ENCODE measurements around the gene COL6A1. TPM values are rescaled to one million over a fixed set of nuclear protein-coding genes. Genes with fewer than 3 reads are reported as not detected.

COL6A1 gene
- total and polyA plus RNA-seq, 2 of the 4 experiments (the other 2 are of a cell fraction): 173 to 1,578 TPM

GRCh38 chr21:46020581-46020980, 39.0 kb downstream of the COL6A1 start:
- Histone ChIP-seq H2AK5ac (ENCODE audit: low read depth, low read length) (no peak overlapping the region), H3K18ac (ENCODE audit: low read depth, low read length) (no peak overlapping the region), H3K9me3 (ENCODE audit: control insufficient read depth, insufficient read depth, low read length) (no peaks in the 10 kb centered on the region), H2BK5ac (ENCODE audit: low read depth, low read length, poor library complexity, severe bottlenecking) (no peak overlapping the region), H4K20me1 (ENCODE audit: insufficient read depth, low read length) (no peaks in the 10 kb centered on the region), H3K27me3 (ENCODE audit: control insufficient read depth, insufficient read depth, low read length) (peaks cover 3% of the 10 kb centered on the region), H2BK15ac (ENCODE audit: low read depth, low read length) (peak overlapping the region; percentile 34; the same call in 1 of the 3 replicates), H4K8ac (ENCODE audit: low read depth in 2 of 2, low read length in 2 of 2) (no peak overlapping the region), H2BK20ac (ENCODE audit: low read depth, low read length) (no peak overlapping the region), H3K9me1 (ENCODE audit: insufficient read depth, low read length) (0 out of 2 replicates have a peak, but pooled peaks cover 8% of the 10 kb centered on the region), H3K9ac (ENCODE audit: low read depth, low read length) (no peak overlapping the region), H2BK120ac (ENCODE audit: low read depth, low read length) (no peak overlapping the region), H3K36me3 (ENCODE audit: control insufficient read depth, insufficient read depth, low read length) (no peaks in the 10 kb centered on the region), H2AFZ (replicated peaks; ENCODE audit: low read length, poor library complexity) (no peak overlapping the region), H3K79me1 (ENCODE audit: low read depth in 1 of 2, low read length in 2 of 2) (no peaks in the 10 kb centered on the region), H3K4me1 (ENCODE audit: control insufficient read depth, insufficient read depth, low read length) (peaks cover 4% of the 10 kb centered on the region), H3K23ac (ENCODE audit: low read depth, low read length) (no peak overlapping the region), H3K4me3 (ENCODE audit: insufficient read depth, low read depth, low read length) (no peak overlapping the region), H4K5ac (ENCODE audit: low read depth, low read length) (no peak overlapping the region), H3K4ac (ENCODE audit: low read depth, low read length) (no peak overlapping the region), H4K91ac (ENCODE audit: insufficient read depth, low read depth, low read length) (no peak overlapping the region), H3K56ac (ENCODE audit: extremely low read depth, insufficient read depth, low read length) (no peak overlapping the region), H3K27ac (ENCODE audit: insufficient read depth, low read length) (no peak overlapping the region), H2AK9ac (replicated peaks; ENCODE audit: low read depth, low read length, poor library complexity) (no peak overlapping the region), H3K14ac (replicated peaks; ENCODE audit: low read depth, low read length) (no peak overlapping the region), H3K4me2 (ENCODE audit: low read depth, low read length) (no peak overlapping the region)
- ChIA-PET POLR2A (ENCODE audit: unreplicated experiment) (no interaction called here), CTCF (no interaction called here)
- ATAC-seq (ENCODE audit: low read depth): no peak
- DNase-seq: no peak
- dilution Hi-C loops (cut with HindIII; ENCODE audit: low sequenced_read_pairs, unreplicated experiment): no loop called here
- BruUV-seq (replicated peaks): no TSS peak
- 100% methylated on average over 2 of the region's 6 CpGs; no CpG with 5 or more reads in 1 of the 2 experiments for WGBS, 2 experiments (ENCODE audit: extremely low coverage in 2 of 2, insufficient read length in 1 of 2)
- intact Hi-C loops (cut with micrococcal nuclease): no loop called here
- in situ Hi-C loops (cut with MboI; ENCODE audit: low sequenced_read_pairs): no loop called here
- TF ChIP-seq FOS (IDR thresholded peaks at IDR 0.05; ENCODE audit: low read depth, low read length) (no peak), MXI1 (IDR thresholded peaks at IDR 0.05; ENCODE audit: borderline replicate concordance, low read depth, low read length) (no peak), RFX5 (IDR thresholded peaks at IDR 0.05; ENCODE audit: low read depth, low read length) (no peak), USF2 (IDR thresholded peaks at IDR 0.05; ENCODE audit: low read depth, low read length) (no peak)

Data from IMR-90 (cell line).